ENCODE results near the gene MARCHF10.

- TF ChIP-seq, protein P1, sequence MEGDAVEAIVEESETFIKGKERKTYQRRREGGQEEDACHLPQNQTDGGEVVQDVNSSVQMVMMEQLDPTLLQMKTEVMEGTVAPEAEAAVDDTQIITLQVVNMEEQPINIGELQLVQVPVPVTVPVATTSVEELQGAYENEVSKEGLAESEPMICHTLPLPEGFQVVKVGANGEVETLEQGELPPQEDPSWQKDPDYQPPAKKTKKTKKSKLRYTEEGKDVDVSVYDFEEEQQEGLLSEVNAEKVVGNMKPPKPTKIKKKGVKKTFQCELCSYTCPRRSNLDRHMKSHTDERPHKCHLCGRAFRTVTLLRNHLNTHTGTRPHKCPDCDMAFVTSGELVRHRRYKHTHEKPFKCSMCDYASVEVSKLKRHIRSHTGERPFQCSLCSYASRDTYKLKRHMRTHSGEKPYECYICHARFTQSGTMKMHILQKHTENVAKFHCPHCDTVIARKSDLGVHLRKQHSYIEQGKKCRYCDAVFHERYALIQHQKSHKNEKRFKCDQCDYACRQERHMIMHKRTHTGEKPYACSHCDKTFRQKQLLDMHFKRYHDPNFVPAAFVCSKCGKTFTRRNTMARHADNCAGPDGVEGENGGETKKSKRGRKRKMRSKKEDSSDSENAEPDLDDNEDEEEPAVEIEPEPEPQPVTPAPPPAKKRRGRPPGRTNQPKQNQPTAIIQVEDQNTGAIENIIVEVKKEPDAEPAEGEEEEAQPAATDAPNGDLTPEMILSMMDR (IDR thresholded peaks at IDR 0.05): no peak
- no peak for TF ChIP-seq POLR2A (IDR thresholded peaks at IDR 0.05)
- TF ChIP-seq POLR2AphosphoS5 (IDR thresholded peaks at IDR 0.05): no peak
These were observed 69.8 kb downstream of the MARCHF10 start for GRCh38 chr17:62738281-62738680.
